Measurements from ENCODE around the gene TNXB. TPM values are rescaled to one million over a fixed set of nuclear protein-coding genes. Genes with fewer than 3 reads are reported as not detected.

TNXB gene
- total and polyA plus RNA-seq, 5 donors from 2014 or later, result 0.15 to 11.2 (median 0.46) TPM; not detected in 2

DNA sequence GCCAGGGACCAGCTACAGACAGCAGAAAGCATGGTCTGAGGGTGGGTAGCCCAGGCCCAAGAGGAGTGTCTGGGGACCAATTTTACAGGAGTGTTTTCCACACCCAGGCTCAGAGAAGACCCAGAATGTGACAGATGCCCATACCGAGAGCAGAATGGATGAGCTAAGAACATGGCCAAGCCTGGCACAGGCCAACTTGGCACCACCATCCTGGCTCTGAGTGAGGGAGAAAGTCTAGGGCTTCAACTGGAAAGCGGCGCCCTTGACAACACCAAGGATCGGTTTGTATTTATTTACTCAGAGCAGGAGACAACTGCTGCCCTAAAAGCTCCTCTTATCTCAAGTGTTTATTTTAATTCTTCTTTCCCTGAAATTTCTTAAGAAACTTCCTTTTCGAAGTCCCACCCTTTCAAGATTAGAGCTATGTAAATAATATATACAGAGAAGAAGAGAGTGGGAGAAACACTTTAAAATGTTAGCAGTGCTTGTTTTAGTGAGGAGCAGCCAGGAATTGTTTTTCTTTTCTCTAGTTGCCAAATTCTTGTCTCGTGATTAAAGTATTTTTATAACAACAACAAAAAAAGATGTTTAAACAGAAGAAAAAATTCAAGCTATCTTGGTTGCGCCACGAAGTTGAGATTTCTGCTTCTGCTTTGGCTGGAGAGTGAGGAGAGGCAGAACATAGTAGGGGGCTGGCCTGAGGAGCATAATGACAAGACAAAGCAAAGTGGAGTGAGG, 16.2 kb downstream of the TNXB start:
- peaks cover 35% of the 10 kb centered on the region for H3K27me3 Mint-ChIP-seq
- peaks cover 3% of the 10 kb centered on the region for H3K36me3 Mint-ChIP-seq
- H3K4me3 ChIP-seq (ENCODE audit: low read depth, low read length), result no peak overlapping the region
- no peaks in the 10 kb centered on the region for H3K36me3 ChIP-seq (ENCODE audit: control insufficient read depth, insufficient read depth, low read length)
- DNase-seq (no peak), ATAC-seq (ENCODE audit: low read depth in 2 of 2) (no peak)
- no peaks in the 10 kb centered on the region for H3K9me3 ChIP-seq (ENCODE audit: control insufficient read depth in 2 of 2, low read length in 2 of 2)
- no peaks in the 10 kb centered on the region for H3K4me1 ChIP-seq (ENCODE audit: control insufficient read depth, insufficient read depth, low read length, poor library complexity, severe bottlenecking)
- no peak overlapping the region for H3K27ac Mint-ChIP-seq
- H3K9me3 Mint-ChIP-seq, result no peaks in the 10 kb centered on the region
- H3K27ac ChIP-seq (ENCODE audit: insufficient read depth, low read length, poor library complexity, severe bottlenecking), result no peak overlapping the region
- H3K27me3 ChIP-seq (ENCODE audit: control insufficient read depth, insufficient read depth, low read length), result peaks cover 15% of the 10 kb centered on the region
- H3K4me1 Mint-ChIP-seq, result peaks cover 0 to 11% (median 0%) of the 10 kb centered on the region in 4 donors
- H3K4me3 Mint-ChIP-seq, result no peak overlapping the region

- no peak overlapping the region for H3K4me3 ChIP-seq (ENCODE audit: low read depth, low read length)
- Mint-ChIP-seq H3K36me3 (peaks cover 3% of the 10 kb centered on the region), H3K9me3 (no peaks in the 10 kb centered on the region), H3K27ac (no peak overlapping the region), H3K4me3 (peak overlapping the region in 1 of 4 donors; percentile 77), H3K27me3 (peaks cover 36% of the 10 kb centered on the region), H3K4me1 (peaks cover 0 to 6% (median 0%) of the 10 kb centered on the region in 4 donors)
- DNase-seq, result no peak
- no peak for ATAC-seq (ENCODE audit: low read depth in 2 of 2)
- H3K27ac ChIP-seq (ENCODE audit: insufficient read depth, low read length, poor library complexity, severe bottlenecking), result no peak overlapping the region
- H3K4me1 ChIP-seq (ENCODE audit: control insufficient read depth, insufficient read depth, low read length, poor library complexity, severe bottlenecking), result peaks cover 4% of the 10 kb centered on the region
- no peaks in the 10 kb centered on the region for H3K36me3 ChIP-seq (ENCODE audit: control insufficient read depth, insufficient read depth, low read length)
- H3K9me3 ChIP-seq (ENCODE audit: control insufficient read depth in 2 of 2, low read length in 2 of 2), result no peaks in the 10 kb centered on the region
- peaks cover 4% of the 10 kb centered on the region for H3K27me3 ChIP-seq (ENCODE audit: control insufficient read depth, insufficient read depth, low read length)
These were observed 19.9 kb downstream of the TNXB start for GRCh38 chr6:32089082-32089828.

GRCh38 chr6:32088487-32089049, 20.6 kb downstream of the TNXB start:
- peaks cover 4% of the 10 kb centered on the region for H3K27me3 ChIP-seq (ENCODE audit: control insufficient read depth, insufficient read depth, low read length)
- no peaks in the 10 kb centered on the region for H3K36me3 ChIP-seq (ENCODE audit: control insufficient read depth, insufficient read depth, low read length)
- H3K4me3 ChIP-seq (ENCODE audit: low read depth, low read length), result no peak overlapping the region
- Mint-ChIP-seq H3K36me3 (peaks cover 3% of the 10 kb centered on the region), H3K4me3 (no peak overlapping the region), H3K4me1 (peaks cover 0 to 6% (median 0%) of the 10 kb centered on the region in 4 donors), H3K27ac (peak overlapping the region in 1 of 3 donors; percentile 75), H3K9me3 (no peaks in the 10 kb centered on the region), H3K27me3 (peaks cover 33% of the 10 kb centered on the region)
- no peak for DNase-seq
- H3K9me3 ChIP-seq (ENCODE audit: control insufficient read depth in 2 of 2, low read length in 2 of 2), result no peaks in the 10 kb centered on the region
- peaks cover 4% of the 10 kb centered on the region for H3K4me1 ChIP-seq (ENCODE audit: control insufficient read depth, insufficient read depth, low read length, poor library complexity, severe bottlenecking)
- H3K27ac ChIP-seq (ENCODE audit: insufficient read depth, low read length, poor library complexity, severe bottlenecking), result no peak overlapping the region
- ATAC-seq (ENCODE audit: low read depth in 2 of 2), result no peak

GRCh38 chr6:32087574-32088486, 21.3 kb downstream of the TNXB start:
- DNase-seq (peak; percentile 43 to 78 (median 62)), ATAC-seq (ENCODE audit: low read depth in 2 of 2) (peak; percentile 83)
- H3K27ac Mint-ChIP-seq, result peak overlapping the region in 1 of 3 donors; percentile 75
- peaks cover 4% of the 10 kb centered on the region for H3K4me1 ChIP-seq (ENCODE audit: control insufficient read depth, insufficient read depth, low read length, poor library complexity, severe bottlenecking)
- H3K4me1 Mint-ChIP-seq, result peaks cover 0 to 6% (median 0%) of the 10 kb centered on the region in 4 donors
- no peak overlapping the region for H3K27ac ChIP-seq (ENCODE audit: insufficient read depth, low read length, poor library complexity, severe bottlenecking)
- no peaks in the 10 kb centered on the region for H3K9me3 ChIP-seq (ENCODE audit: control insufficient read depth in 2 of 2, low read length in 2 of 2)
- no peaks in the 10 kb centered on the region for H3K9me3 Mint-ChIP-seq
- peaks cover 5% of the 10 kb centered on the region for H3K36me3 Mint-ChIP-seq
- no peaks in the 10 kb centered on the region for H3K36me3 ChIP-seq (ENCODE audit: control insufficient read depth, insufficient read depth, low read length)
- no peak overlapping the region for H3K4me3 ChIP-seq (ENCODE audit: low read depth, low read length)
- H3K27me3 Mint-ChIP-seq, result peaks cover 33% of the 10 kb centered on the region
- H3K27me3 ChIP-seq (ENCODE audit: control insufficient read depth, insufficient read depth, low read length), result no peaks in the 10 kb centered on the region
- no peak overlapping the region for H3K4me3 Mint-ChIP-seq

DNA sequence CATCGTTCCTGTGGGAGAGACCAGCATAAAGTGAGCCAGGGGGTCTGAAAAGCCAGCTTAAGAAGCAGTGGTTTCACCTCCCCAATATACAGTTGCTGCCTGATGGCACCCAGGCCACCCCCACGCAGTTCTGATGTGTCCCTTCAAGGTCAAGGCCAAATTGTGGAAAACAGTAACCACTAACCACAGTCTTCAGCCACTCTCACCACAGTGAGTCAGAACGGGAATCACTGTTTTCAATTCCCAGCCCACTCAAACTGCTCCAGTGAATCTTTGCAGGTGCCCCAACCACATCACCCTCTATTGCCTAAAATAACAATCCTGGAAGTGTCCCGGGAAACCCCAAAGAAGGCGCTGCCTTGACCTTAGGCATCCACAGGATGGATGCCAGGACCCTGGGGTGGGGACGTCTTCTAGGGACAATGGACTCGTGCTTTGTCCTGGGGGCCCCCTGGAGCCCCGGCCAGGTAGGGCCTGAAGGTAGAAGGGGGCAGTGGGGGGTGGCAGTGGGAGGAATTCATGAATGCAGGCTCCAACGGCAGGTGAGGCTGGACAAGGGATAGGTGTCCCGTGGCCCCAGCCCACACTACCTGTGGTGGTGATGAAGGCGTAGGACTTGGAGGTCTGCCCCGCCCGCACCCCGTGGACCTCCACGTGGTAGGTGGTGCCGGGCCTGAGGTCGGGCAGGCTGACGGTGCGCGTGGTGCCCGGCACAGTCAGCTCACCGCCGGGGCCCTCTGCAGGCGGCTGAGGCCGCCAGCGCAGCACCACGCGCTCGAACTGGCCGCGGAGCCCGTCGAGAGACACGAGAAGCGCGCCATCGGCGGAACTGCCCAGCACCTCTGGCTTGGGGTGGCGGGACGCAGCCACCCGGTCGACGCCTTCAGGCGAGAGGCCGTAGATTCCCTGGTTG, 22.2 kb downstream of the TNXB start:
- H3K4me1 ChIP-seq (ENCODE audit: control insufficient read depth, insufficient read depth, low read length, poor library complexity, severe bottlenecking), result peaks cover 4% of the 10 kb centered on the region
- H3K27ac ChIP-seq (ENCODE audit: insufficient read depth, low read length, poor library complexity, severe bottlenecking), result no peak overlapping the region
- DNase-seq (no peak), ATAC-seq (ENCODE audit: low read depth in 2 of 2) (no peak)
- Mint-ChIP-seq H3K9me3 (peaks cover 0 to 2% (median 0%) of the 10 kb centered on the region in 7 donors), H3K4me3 (no peak overlapping the region), H3K27ac (no peak overlapping the region), H3K27me3 (peaks cover 33% of the 10 kb centered on the region), H3K36me3 (peaks cover 8% of the 10 kb centered on the region), H3K4me1 (peaks cover 0 to 6% (median 0%) of the 10 kb centered on the region in 4 donors)
- no peak overlapping the region for H3K4me3 ChIP-seq (ENCODE audit: low read depth, low read length)
- no peaks in the 10 kb centered on the region for H3K9me3 ChIP-seq (ENCODE audit: control insufficient read depth in 2 of 2, low read length in 2 of 2)
- H3K27me3 ChIP-seq (ENCODE audit: control insufficient read depth, insufficient read depth, low read length), result no peaks in the 10 kb centered on the region
- no peaks in the 10 kb centered on the region for H3K36me3 ChIP-seq (ENCODE audit: control insufficient read depth, insufficient read depth, low read length)

- peaks cover 0 to 6% (median 0%) of the 10 kb centered on the region in 4 donors for H3K4me1 Mint-ChIP-seq
- peaks cover 9% of the 10 kb centered on the region for H3K36me3 Mint-ChIP-seq
- Histone ChIP-seq H3K9me3 (ENCODE audit: control insufficient read depth in 2 of 2, low read length in 2 of 2) (no peaks in the 10 kb centered on the region), H3K4me3 (ENCODE audit: low read depth, low read length) (no peak overlapping the region), H3K27me3 (ENCODE audit: control insufficient read depth, insufficient read depth, low read length) (no peaks in the 10 kb centered on the region), H3K36me3 (ENCODE audit: control insufficient read depth, insufficient read depth, low read length) (no peaks in the 10 kb centered on the region), H3K27ac (ENCODE audit: insufficient read depth, low read length, poor library complexity, severe bottlenecking) (no peak overlapping the region), H3K4me1 (ENCODE audit: control insufficient read depth, insufficient read depth, low read length, poor library complexity, severe bottlenecking) (peaks cover 4% of the 10 kb centered on the region)
- DNase-seq, result no peak
- no peak overlapping the region for H3K4me3 Mint-ChIP-seq
- H3K27ac Mint-ChIP-seq, result no peak overlapping the region
- peaks cover 0 to 2% (median 0%) of the 10 kb centered on the region in 7 donors for H3K9me3 Mint-ChIP-seq
- ATAC-seq (ENCODE audit: low read depth in 2 of 2), result no peak
- H3K27me3 Mint-ChIP-seq, result peaks cover 31% of the 10 kb centered on the region
These were observed 23.2 kb downstream of the TNXB start for GRCh38 chr6:32085759-32086459.
